ENCODE results near the gene KRT7.

KRT7 gene

DNA sequence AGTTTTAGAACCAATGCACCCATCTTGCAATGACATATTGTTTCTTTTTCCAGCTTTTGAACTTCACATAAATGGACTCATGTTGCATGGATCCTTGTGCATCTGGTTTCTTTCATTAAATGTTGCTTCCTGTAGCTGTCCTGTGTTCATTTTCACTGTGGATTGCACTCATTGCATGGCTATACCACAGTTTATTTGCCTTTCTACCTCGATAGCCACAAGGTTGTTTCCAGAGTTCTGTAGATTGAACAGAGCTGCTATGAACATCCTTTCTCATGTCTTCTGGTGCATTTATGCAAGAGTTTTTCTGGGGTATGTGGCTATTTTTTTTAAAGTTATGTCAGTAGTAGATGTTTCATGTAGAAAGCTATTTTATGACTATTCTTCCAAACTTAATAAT, 61.8 kb downstream of the KRT7 start:
- H3K27ac ChIP-seq: no peak overlapping the region
- TF ChIP-seq, protein P1, sequence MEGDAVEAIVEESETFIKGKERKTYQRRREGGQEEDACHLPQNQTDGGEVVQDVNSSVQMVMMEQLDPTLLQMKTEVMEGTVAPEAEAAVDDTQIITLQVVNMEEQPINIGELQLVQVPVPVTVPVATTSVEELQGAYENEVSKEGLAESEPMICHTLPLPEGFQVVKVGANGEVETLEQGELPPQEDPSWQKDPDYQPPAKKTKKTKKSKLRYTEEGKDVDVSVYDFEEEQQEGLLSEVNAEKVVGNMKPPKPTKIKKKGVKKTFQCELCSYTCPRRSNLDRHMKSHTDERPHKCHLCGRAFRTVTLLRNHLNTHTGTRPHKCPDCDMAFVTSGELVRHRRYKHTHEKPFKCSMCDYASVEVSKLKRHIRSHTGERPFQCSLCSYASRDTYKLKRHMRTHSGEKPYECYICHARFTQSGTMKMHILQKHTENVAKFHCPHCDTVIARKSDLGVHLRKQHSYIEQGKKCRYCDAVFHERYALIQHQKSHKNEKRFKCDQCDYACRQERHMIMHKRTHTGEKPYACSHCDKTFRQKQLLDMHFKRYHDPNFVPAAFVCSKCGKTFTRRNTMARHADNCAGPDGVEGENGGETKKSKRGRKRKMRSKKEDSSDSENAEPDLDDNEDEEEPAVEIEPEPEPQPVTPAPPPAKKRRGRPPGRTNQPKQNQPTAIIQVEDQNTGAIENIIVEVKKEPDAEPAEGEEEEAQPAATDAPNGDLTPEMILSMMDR (conservative IDR thresholded peaks at IDR 0.05): no peak

DNA sequence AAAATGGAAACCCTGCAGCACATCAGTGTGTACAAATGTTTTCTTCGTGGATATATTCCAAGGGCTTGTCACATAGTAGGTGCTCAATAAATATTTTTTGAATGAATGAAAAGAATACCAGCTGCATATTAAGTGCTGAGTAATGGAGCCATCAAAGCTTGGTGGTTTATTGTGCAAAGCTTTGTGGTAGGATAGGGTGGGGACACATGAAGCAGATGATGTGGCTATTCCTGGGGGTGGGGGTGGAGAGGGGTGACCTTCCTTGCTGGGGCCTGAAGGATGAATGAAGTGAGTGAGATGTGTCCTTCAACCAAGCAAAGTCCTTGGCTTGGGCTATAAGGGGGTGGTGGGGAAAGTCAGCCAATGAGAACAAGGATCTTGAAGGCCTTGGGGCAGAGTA, 62.6 kb downstream of the KRT7 start:
- TF ChIP-seq, protein P1 (conservative IDR thresholded peaks at IDR 0.05): no peak
- H3K27ac ChIP-seq: no peak overlapping the region

GRCh38 chr12:52296572-52297215, 63.7 kb downstream of the KRT7 start:
- H3K27ac ChIP-seq: no peak overlapping the region
- TF ChIP-seq, protein P1 (conservative IDR thresholded peaks at IDR 0.05): no peak

All from VCaP (cell line).